SK-N-SH (cell line): Measurements from ENCODE around the gene BRAF. TPM values are rescaled to one million over a fixed set of nuclear protein-coding genes. Genes with fewer than 3 reads are reported as not detected.

ENCODE experiments used
- CTCF ChIA-PET: fragments of 300-600, 350-600 bp; formaldehyde crosslinking; extraction: SDS; loops from one replicate; lab custom pipeline; 2021; lab: Yijun Ruan, JAX
- POLR2A ChIA-PET: fragments of 350-600 bp; sonication (Branson Sonifier 250); formaldehyde crosslinking; extraction: SDS; loops from one replicate; lab custom pipeline; 2020; ENCODE audit warnings: antibody characterized with exemption, inconsistent platforms; lab: Yijun Ruan, JAX
- DNase-seq: peaks from one replicate; pipeline ENCODE4 v3.0.0; 2012
- H2AFZ ChIP-seq: fragments of 200-600 bp; sonication (generic); 2 replicates; pipeline ENCODE4 v1.8.1; 2016; ENCODE audit warnings: antibody characterized with exemption, mild to moderate bottlenecking, low read depth
- H3F3A ChIP-seq: fragments of 200-600 bp; sonication (generic); replicated peaks from 2 replicates; pipeline ENCODE3; 2016; ENCODE audit warnings: antibody characterized with exemption, mild to moderate bottlenecking; ENCODE audit not compliant: insufficient read depth
- H3K27ac ChIP-seq, 2 experiments: fragments of 200-500 bp in 1 of 2; fragments of 200-600 bp in 1 of 2; sonication (Bioruptor generic) in 1 of 2; sonication (generic), shearing (Covaris generic) in 1 of 2; 2 replicates each; pipeline versions ENCODE4 v1.5.1 to v1.6.1; 2014 to 2016; ENCODE audit warnings: low read depth in 2 of 2, inconsistent platforms in 1 of 2, low read length in 1 of 2, mild to moderate bottlenecking in 1 of 2, mixed read lengths in 1 of 2
- H3K27me3 ChIP-seq: fragments of 200-600 bp; sonication (generic), shearing (Covaris generic); 2 replicates; pipeline ENCODE4 v1.6.1; 2016; ENCODE audit warnings: mixed run types; ENCODE audit not compliant: insufficient read depth
- H3K36me3 ChIP-seq, 2 experiments: fragments of 200-500 bp in 1 of 2; fragments of 200-600 bp in 1 of 2; sonication (Bioruptor generic) in 1 of 2; sonication (generic) in 1 of 2; replicated peaks in 1 of 2; 2 replicates each; pipeline versions ENCODE3 to v1.5.1; 2014 to 2016; ENCODE audit warnings: low read length in 1 of 2, mild to moderate bottlenecking in 1 of 2; ENCODE audit not compliant: insufficient read depth in 2 of 2, control insufficient read depth in 1 of 2
- H3K4me1 ChIP-seq, 2 experiments: fragments of 200-500 bp in 1 of 2; fragments of 200-600 bp in 1 of 2; sonication (Bioruptor generic) in 1 of 2; sonication (generic), shearing (Covaris generic) in 1 of 2; 2 replicates each; pipeline versions ENCODE4 v1.5.1 to v1.6.1; 2014 to 2016; ENCODE audit warnings: low read depth in 1 of 2, low read length in 1 of 2, mixed run types in 1 of 2; ENCODE audit not compliant: insufficient read depth in 2 of 2, control insufficient read depth in 1 of 2
- H3K4me2 ChIP-seq: fragments of 200-600 bp; sonication (generic), shearing (Covaris generic); 2 replicates; pipeline ENCODE4 v1.6.1; 2017; ENCODE audit warnings: mixed run types
- H3K4me3 ChIP-seq, 2 experiments: fragments of 200-500 bp in 1 of 2; fragments of 200-600 bp in 1 of 2; sonication (Bioruptor generic) in 1 of 2; sonication (generic), shearing (Covaris generic) in 1 of 2; 2 replicates each; pipeline versions ENCODE4 v1.5.1 to v1.8.1; 2014 to 2016; ENCODE audit warnings: low read depth in 2 of 2, inconsistent platforms in 1 of 2, low read length in 1 of 2, mild to moderate bottlenecking in 1 of 2, mixed read lengths in 1 of 2, moderate library complexity in 1 of 2
- H3K79me2 ChIP-seq: fragments of 200-600 bp; sonication (generic); 2 replicates; pipeline ENCODE4 v1.8.1; 2017; ENCODE audit warnings: mild to moderate bottlenecking; ENCODE audit not compliant: insufficient read depth
- H3K9ac ChIP-seq: fragments of 200-600 bp; sonication (generic); 2 replicates; pipeline ENCODE4 v1.6.1; 2017; ENCODE audit warnings: mixed run types
- H3K9me2 ChIP-seq: fragments of 200-600 bp; sonication (generic); 2 replicates; pipeline ENCODE4 v1.6.1; 2017; ENCODE audit warnings: mixed run types
- H3K9me3 ChIP-seq: fragments of 200-600 bp; sonication (generic); 2 replicates; pipeline ENCODE4 v1.6.1; 2017; ENCODE audit warnings: mixed run types, mild to moderate bottlenecking, moderate library complexity
- H4K20me1 ChIP-seq: fragments of 200-600 bp; sonication (generic); 2 replicates; pipeline ENCODE4 v1.6.1; 2017; ENCODE audit warnings: mild to moderate bottlenecking, mixed run types; ENCODE audit not compliant: insufficient read depth
- ELF1 ChIP-seq: IDR thresholded peaks from 2 replicates; pipeline ENCODE4 v1.4.0; 2012
- EZH2phosphoT487 ChIP-seq: fragments of 200-600 bp; sonication (generic); IDR thresholded peaks from 2 replicates; pipeline ENCODE4 v1.6.1; 2017; ENCODE audit warnings: low read depth, mixed run types, mild to moderate bottlenecking, antibody characterized with exemption, moderate library complexity, borderline replicate concordance
- FOXM1 ChIP-seq: IDR thresholded peaks from 2 replicates; pipeline ENCODE4 v1.4.0; 2012; ENCODE audit warnings: low read depth, mild to moderate bottlenecking
- GATA2 ChIP-seq: sonication (generic); formaldehyde crosslinking; IDR thresholded peaks from 2 replicates; pipeline ENCODE4 v1.5.0; 2020; ENCODE audit warnings: mild to moderate bottlenecking, missing genetic modification reagents
- IRF3 ChIP-seq: fragments of 150-350 bp; IDR thresholded peaks from 2 replicates; pipeline ENCODE4 v1.6.1; 2016; ENCODE audit warnings: mild to moderate bottlenecking, low read depth, low read length
- JUND ChIP-seq: IDR thresholded peaks from 2 replicates; pipeline ENCODE4 v1.4.0; 2012
- MAX ChIP-seq: IDR thresholded peaks from 2 replicates; pipeline ENCODE4 v1.4.0; 2012; ENCODE audit warnings: low read depth
- MEF2A ChIP-seq: IDR thresholded peaks from 2 replicates; pipeline ENCODE4 v1.4.0; 2012; ENCODE audit warnings: low read depth, borderline replicate concordance
- NFIC ChIP-seq: IDR thresholded peaks from 2 replicates; pipeline ENCODE4 v1.4.0; 2012; ENCODE audit warnings: borderline replicate concordance
- POLR2AphosphoS5 ChIP-seq: IDR thresholded peaks from 2 replicates; pipeline ENCODE4 v1.6.1; 2012; ENCODE audit warnings: low read depth, low read length
- RFX5 ChIP-seq: IDR thresholded peaks from 2 replicates; pipeline ENCODE4 v1.6.1; 2012; ENCODE audit warnings: mild to moderate bottlenecking, improper control_type of control experiment, low read length
- SIN3A ChIP-seq: IDR thresholded peaks from 2 replicates; pipeline ENCODE4 v1.6.1; 2012; ENCODE audit warnings: low read depth, mild to moderate bottlenecking, low read length, moderate library complexity, borderline replicate concordance
- SMC3 ChIP-seq: IDR thresholded peaks from 2 replicates; pipeline ENCODE4 v1.6.1; 2012; ENCODE audit warnings: low read depth, low read length, improper control_type of control experiment
- TAF1 ChIP-seq: IDR thresholded peaks from 2 replicates; pipeline ENCODE4 v1.6.1; 2012; ENCODE audit warnings: low read depth, mild to moderate bottlenecking, low read length, moderate library complexity, borderline replicate concordance
- USF1 ChIP-seq: IDR thresholded peaks from 2 replicates; pipeline ENCODE4 v1.4.0; 2012; ENCODE audit warnings: low read depth, borderline replicate concordance
- YY1 ChIP-seq: IDR thresholded peaks from 2 replicates; pipeline ENCODE4 v1.4.0; 2012; ENCODE audit warnings: low read depth, mild to moderate bottlenecking
- ZBTB33 ChIP-seq: IDR thresholded peaks from 2 replicates; pipeline ENCODE4 v1.4.0; 2012; ENCODE audit warnings: low read depth, borderline replicate concordance
- WGBS: methylation state at CpG from one replicate; pipeline ENCODE4 v1.1.6; 2017; ENCODE audit warnings: low lambda C conversion rate; 5-methylcytosine and 5-hydroxymethylcytosine counted together
- polyA plus RNA-seq, 3 experiments: library from polyadenylated mRNA; depleted of rRNA; stranded (reverse); fragments of >200 nt; gene quantifications; 2 replicates each; pipeline ENCODE4 v1.2.3, GENCODE V29; 2012

Gene BRAF
- polyA plus RNA-seq, 1 of the 3 experiments (the other 2 are of a cell fraction), result 5.2 TPM

- no peak for TF ChIP-seq ZBTB33
- no peak for TF ChIP-seq ELF1
- no peak for TF ChIP-seq MAX
- TF ChIP-seq YY1, result no peak
- TF ChIP-seq JUND, result no peak
- no peak for TF ChIP-seq NFIC
These were observed 150.4 kb downstream of the BRAF start (continued) for GRCh38 chr7:140774371-140774770.

- H3K4me1 ChIP-seq, result no peaks in the 10 kb centered on the region
- H3K27ac ChIP-seq, result no peak overlapping the region
- 97% methylated on average over 3 of the region's 3 CpGs for WGBS
- CTCF ChIA-PET, result interaction anchor here (0.8 to 1.0 kb wide), 2 partner anchors 12 to 21 kb away, joined by 3 to 4 read pairs; no protein-coding TSS in a partner anchor
- H3K4me2 ChIP-seq, result no peak overlapping the region
- H3K27me3 ChIP-seq, result no peaks in the 10 kb centered on the region
- no peaks in the 10 kb centered on the region for H3K9me2 ChIP-seq
- H4K20me1 ChIP-seq, result no peaks in the 10 kb centered on the region
- H2AFZ ChIP-seq, result no peak overlapping the region
- H3K9me3 ChIP-seq, result no peaks in the 10 kb centered on the region
- no peak overlapping the region for H3K9ac ChIP-seq
- H3K36me3 ChIP-seq, result peaks cover 42 to 51% of the 10 kb centered on the region in 2 experiments
- no peaks in the 10 kb centered on the region; the same call in 1 of the 2 replicates for H3K79me2 ChIP-seq
- no peak overlapping the region for H3K4me3 ChIP-seq
- peaks cover 5% of the 10 kb centered on the region for H3F3A ChIP-seq
- TF ChIP-seq ZBTB33 (no peak), RFX5 (no peak), MEF2A (no peak), USF1 (no peak), TAF1 (no peak), JUND (no peak)
- POLR2A ChIA-PET, result interaction anchor here (0.6 kb wide), 1 partner anchor 849 kb away, joined by 3 read pairs; no protein-coding TSS in a partner anchor
- no peak for DNase-seq
These were observed 151.6 kb downstream of the BRAF start for GRCh38 chr7:140773104-140773503.

- CTCF ChIA-PET, result interaction anchor here (0.9 to 1.0 kb wide), 2 partner anchors 97 to 240 kb away, joined by 3 to 6 read pairs; no protein-coding TSS in a partner anchor
- Histone ChIP-seq H3K9me3 (no peaks in the 10 kb centered on the region), H3K36me3 (peaks cover 35 to 42% of the 10 kb centered on the region in 2 experiments), H4K20me1 (no peaks in the 10 kb centered on the region), H3K4me3 (no peak overlapping the region), H3K79me2 (no peaks in the 10 kb centered on the region), H2AFZ (no peak overlapping the region), H3F3A (no peaks in the 10 kb centered on the region), H3K27me3 (no peaks in the 10 kb centered on the region), H3K27ac (no peak overlapping the region), H3K9ac (no peak overlapping the region), H3K4me1 (no peaks in the 10 kb centered on the region), H3K9me2 (no peaks in the 10 kb centered on the region), H3K4me2 (no peak overlapping the region)
- no peak for DNase-seq
- POLR2A ChIA-PET, result no interaction called here
- TF ChIP-seq ZBTB33 (no peak), EZH2phosphoT487 (no peak), FOXM1 (no peak), SIN3A (no peak), POLR2AphosphoS5 (no peak), IRF3 (no peak), GATA2 (CRISPR knock-in tag) (no peak), RFX5 (no peak), SMC3 (no peak)
These were observed 152.9 kb downstream of the BRAF start for GRCh38 chr7:140771826-140772225.
